A673 (cell line): Measurements from ENCODE around the gene B4GALNT4. TPM values are rescaled to one million over a fixed set of nuclear protein-coding genes. Genes with fewer than 3 reads are reported as not detected.
"Not testable (repeated sequence)": the region's sequence is repeated elsewhere in the genome, so short reads cannot be mapped to it uniquely, and the experiment has no call there.

Source experiments
- BruUV-seq: library from RNA; stranded (reverse); fragments of 400-500 nt; replicated peaks from 2 replicates; lab custom pipeline; 2021; lab: Mats Ljungman, UMichigan
- CTCF ChIA-PET: fragments of 300-600 bp; sonication (Branson Sonifier 250); formaldehyde crosslinking; loops from one replicate; lab custom pipeline; 2022; ENCODE audit warnings: antibody characterized with exemption; lab: Charles Lee
- POLR2A ChIA-PET: fragments of 300-600 bp; sonication (Branson Sonifier 250); formaldehyde crosslinking; loops from one replicate; lab custom pipeline; 2022; ENCODE audit warnings: antibody characterized with exemption; ENCODE audit not compliant: low non-redundant PET; lab: Charles Lee
- DNase-seq: peaks from one replicate; pipeline ENCODE4 v3.0.0-alpha.2; 2015; ENCODE audit warnings: low spot score
- H3K27ac ChIP-seq: fragments of 200-600 bp; sonication (generic); 2 replicates; pipeline ENCODE4 v1.5.1; 2016; ENCODE audit warnings: mixed run types, low read depth, mild to moderate bottlenecking, mixed read lengths, antibody characterized with exemption, low read length; ENCODE audit not compliant: poor library complexity, severe bottlenecking
- H3K27me3 ChIP-seq: fragments of 200-600 bp; sonication (generic); replicated peaks from 2 replicates; pipeline ENCODE4 v1.6.1; 2017; ENCODE audit warnings: mixed run types, low read depth, mild to moderate bottlenecking, mixed read lengths, antibody characterized with exemption, low read length; ENCODE audit not compliant: insufficient read depth, poor library complexity
- H3K36me3 ChIP-seq: fragments of 200-600 bp; sonication (generic); 2 replicates; pipeline ENCODE4 v1.6.1; 2016; ENCODE audit warnings: mixed run types, mild to moderate bottlenecking, mixed read lengths, antibody characterized with exemption, low read length; ENCODE audit not compliant: insufficient read depth, poor library complexity, severe bottlenecking
- H3K4me1 ChIP-seq: fragments of 200-600 bp; sonication (generic); 2 replicates; pipeline ENCODE4 v1.6.1; 2017; ENCODE audit warnings: mixed run types, mild to moderate bottlenecking, mixed read lengths, antibody characterized with exemption, low read length; ENCODE audit not compliant: insufficient read depth, poor library complexity, severe bottlenecking
- H3K4me3 ChIP-seq: fragments of 200-600 bp; sonication (generic); 2 replicates; pipeline ENCODE4 v1.5.1; 2016; ENCODE audit warnings: low read depth, mixed run types, mild to moderate bottlenecking, mixed read lengths, low read length; ENCODE audit not compliant: poor library complexity, severe bottlenecking
- H3K9me3 ChIP-seq: fragments of 200-600 bp; sonication (generic); 2 replicates; pipeline ENCODE4 v1.6.1; 2016; ENCODE audit warnings: mixed run types, low read depth, mild to moderate bottlenecking, mixed read lengths, antibody characterized with exemption, low read length; ENCODE audit not compliant: poor library complexity, severe bottlenecking
- CTCF ChIP-seq: fragments of 300-800, 200-600 bp; sonication (generic); conservative IDR thresholded peaks from 2 replicates; pipeline ENCODE4 v1.5.1; 2017; ENCODE audit warnings: low read depth, mild to moderate bottlenecking, antibody characterized with exemption, low read length, moderate library complexity, mixed read lengths
- EZH2 ChIP-seq: fragments of 200-600 bp; sonication (generic); IDR thresholded peaks from 2 replicates; pipeline ENCODE4 v1.6.1; 2017; ENCODE audit warnings: borderline replicate concordance, low read depth, mild to moderate bottlenecking, mixed read lengths, antibody characterized with exemption, low read length; ENCODE audit not compliant: poor library complexity, severe bottlenecking
- intact Hi-C: fragments of 100-400 bp; cut with micrococcal nuclease; formaldehyde crosslinking; loops from one replicate; pipeline ENCODE4 v1.10.0; 2022; ENCODE audit not compliant: unreplicated experiment
- total RNA-seq: library from RNA; stranded (reverse); gene quantifications from 2 replicates; pipeline ENCODE4 v1.2.3, GENCODE V29; 2021

Gene B4GALNT4
- total RNA-seq, 1 experiment from 2014 or later = 19.0 TPM

- no peaks in the 10 kb centered on the region for H3K27me3 ChIP-seq
- H3K4me3 ChIP-seq = no peak overlapping the region
- POLR2A ChIA-PET = no interaction called here
- CTCF ChIA-PET = no interaction called here
- no TSS peak for BruUV-seq
- no peak for DNase-seq
- no peak overlapping the region for H3K27ac ChIP-seq
- TF ChIP-seq CTCF (no peak), EZH2 (no peak)
- H3K36me3 ChIP-seq = no peaks in the 10 kb centered on the region
- intact Hi-C loops = no loop called here
- peaks cover 3% of the 10 kb centered on the region for H3K9me3 ChIP-seq
- peaks cover 3% of the 10 kb centered on the region for H3K4me1 ChIP-seq
These were observed 8.7 kb upstream of the B4GALNT4 start for GRCh38 chr11:360326-361280.

GRCh38 chr11:362642-363442 lies 6.5 kb upstream of the B4GALNT4 start:
- ChIA-PET POLR2A (interaction anchor here (0.7 to 1.2 kb wide), 2 partner anchors 45 to 334 kb away, joined by 6 to 11 read pairs; no protein-coding TSS in a partner anchor), CTCF (interaction anchor here (0.8 kb wide), 3 partner anchors 44 to 163 kb away, joined by 3 to 5 read pairs (median 3); no protein-coding TSS in a partner anchor)
- Histone ChIP-seq H3K9me3 (peaks cover 3% of the 10 kb centered on the region), H3K4me3 (no peak overlapping the region), H3K27me3 (no peaks in the 10 kb centered on the region), H3K27ac (no peak overlapping the region), H3K36me3 (no peaks in the 10 kb centered on the region), H3K4me1 (peaks cover 1% of the 10 kb centered on the region)
- BruUV-seq = no TSS peak
- DNase-seq = no peak
- no peak for TF ChIP-seq EZH2
- TF ChIP-seq CTCF = no peak
- intact Hi-C loops = no loop called here

- DNase-seq, H3K36me3 ChIP-seq, H3K9me3 ChIP-seq, H3K27me3 ChIP-seq, H3K4me3 ChIP-seq, H3K4me1 ChIP-seq, BruUV-seq, intact Hi-C loops, POLR2A ChIA-PET, H3K27ac ChIP-seq: not testable (repeated sequence)
- CTCF ChIA-PET = interaction anchor here (0.6 to 0.8 kb wide), 3 partner anchors 44 to 164 kb away, joined by 3 to 6 read pairs (median 5); no protein-coding TSS in a partner anchor
These were observed 5.9 kb upstream of the B4GALNT4 start for GRCh38 chr11:363443-363805.
